Activated CD8-positive, alpha-beta memory T cell treated with anti-CD3 and anti-CD28 coated beads for 4 hours (primary cell): Measurements from ENCODE around the gene TCHP.

Source experiments
- DNase-seq, 2 donors: peaks; one replicate each; pipeline ENCODE4 v3.0.0-alpha.2; 2020; ENCODE audit warnings: low read depth in 2 of 2

Gene TCHP

GRCh38 chr12:109961612-109962011 is 61.5 kb downstream of the TCHP start:
- DNase-seq: no peak

- DNase-seq: no peak
These were observed 62.3 kb downstream of the TCHP start for GRCh38 chr12:109962398-109962797.

- no peak for DNase-seq
These were observed 63.3 kb downstream of the TCHP start for GRCh38 chr12:109963330-109963729.

- no peak for DNase-seq
These were observed 63.8 kb downstream of the TCHP start for GRCh38 chr12:109963743-109964429.

GRCh38 chr12:109966546-109966945 is 66.5 kb downstream of the TCHP start:
- DNase-seq: no peak

GRCh38 chr12:109967383-109968031 is 67.4 kb downstream of the TCHP start:
- DNase-seq: no peak
